ENCODE data around the gene PRDM16.

PRDM16 gene

GRCh38 chr1:3403388-3404231 lies 334.6 kb downstream of the PRDM16 start:
- H3K36me3 ChIP-seq (ENCODE audit: control insufficient read depth, insufficient read depth, low read length), result no peaks in the 10 kb centered on the region
- no peak overlapping the region for H3K4me3 ChIP-seq (ENCODE audit: low read length)
- no peak overlapping the region for H3K27ac ChIP-seq (ENCODE audit: low read depth, low read length)
- peaks cover 2% of the 10 kb centered on the region for H3K27me3 ChIP-seq (ENCODE audit: control insufficient read depth, insufficient read depth, low read length)
- no peaks in the 10 kb centered on the region for H3K4me1 ChIP-seq (ENCODE audit: control insufficient read depth, insufficient read depth, low read length)
- no peak overlapping the region for H3K9ac ChIP-seq (ENCODE audit: low read length)

GRCh38 chr1:3404301-3404700 lies 335.3 kb downstream of the PRDM16 start:
- H3K27me3 ChIP-seq (ENCODE audit: control insufficient read depth, insufficient read depth, low read length), result peaks cover 2% of the 10 kb centered on the region
- H3K27ac ChIP-seq (ENCODE audit: low read depth, low read length), result no peak overlapping the region
- no peaks in the 10 kb centered on the region for H3K36me3 ChIP-seq (ENCODE audit: control insufficient read depth, insufficient read depth, low read length)
- no peaks in the 10 kb centered on the region for H3K4me1 ChIP-seq (ENCODE audit: control insufficient read depth, insufficient read depth, low read length)
- no peak overlapping the region for H3K4me3 ChIP-seq (ENCODE audit: low read length)
- H3K9ac ChIP-seq (ENCODE audit: low read length), result no peak overlapping the region

- peaks cover 6% of the 10 kb centered on the region for H3K27me3 ChIP-seq (ENCODE audit: control insufficient read depth, insufficient read depth, low read length)
- no peaks in the 10 kb centered on the region for H3K4me1 ChIP-seq (ENCODE audit: control insufficient read depth, insufficient read depth, low read length)
- no peak overlapping the region for H3K27ac ChIP-seq (ENCODE audit: low read depth, low read length)
- H3K36me3 ChIP-seq (ENCODE audit: control insufficient read depth, insufficient read depth, low read length), result no peaks in the 10 kb centered on the region
- H3K9ac ChIP-seq (ENCODE audit: low read length), result no peak overlapping the region
- H3K4me3 ChIP-seq (ENCODE audit: low read length), result no peak overlapping the region
Observed at GRCh38 chr1:3404801-3405200, 335.8 kb downstream of the PRDM16 start.

- Histone ChIP-seq H3K36me3 (ENCODE audit: control insufficient read depth, insufficient read depth, low read length) (no peaks in the 10 kb centered on the region), H3K4me3 (ENCODE audit: low read length) (no peak overlapping the region), H3K9ac (ENCODE audit: low read length) (no peak overlapping the region), H3K27ac (ENCODE audit: low read depth, low read length) (no peak overlapping the region), H3K27me3 (ENCODE audit: control insufficient read depth, insufficient read depth, low read length) (peaks cover 6% of the 10 kb centered on the region), H3K4me1 (ENCODE audit: control insufficient read depth, insufficient read depth, low read length) (no peaks in the 10 kb centered on the region)
Observed at GRCh38 chr1:3405491-3405890, 336.5 kb downstream of the PRDM16 start.

DNA sequence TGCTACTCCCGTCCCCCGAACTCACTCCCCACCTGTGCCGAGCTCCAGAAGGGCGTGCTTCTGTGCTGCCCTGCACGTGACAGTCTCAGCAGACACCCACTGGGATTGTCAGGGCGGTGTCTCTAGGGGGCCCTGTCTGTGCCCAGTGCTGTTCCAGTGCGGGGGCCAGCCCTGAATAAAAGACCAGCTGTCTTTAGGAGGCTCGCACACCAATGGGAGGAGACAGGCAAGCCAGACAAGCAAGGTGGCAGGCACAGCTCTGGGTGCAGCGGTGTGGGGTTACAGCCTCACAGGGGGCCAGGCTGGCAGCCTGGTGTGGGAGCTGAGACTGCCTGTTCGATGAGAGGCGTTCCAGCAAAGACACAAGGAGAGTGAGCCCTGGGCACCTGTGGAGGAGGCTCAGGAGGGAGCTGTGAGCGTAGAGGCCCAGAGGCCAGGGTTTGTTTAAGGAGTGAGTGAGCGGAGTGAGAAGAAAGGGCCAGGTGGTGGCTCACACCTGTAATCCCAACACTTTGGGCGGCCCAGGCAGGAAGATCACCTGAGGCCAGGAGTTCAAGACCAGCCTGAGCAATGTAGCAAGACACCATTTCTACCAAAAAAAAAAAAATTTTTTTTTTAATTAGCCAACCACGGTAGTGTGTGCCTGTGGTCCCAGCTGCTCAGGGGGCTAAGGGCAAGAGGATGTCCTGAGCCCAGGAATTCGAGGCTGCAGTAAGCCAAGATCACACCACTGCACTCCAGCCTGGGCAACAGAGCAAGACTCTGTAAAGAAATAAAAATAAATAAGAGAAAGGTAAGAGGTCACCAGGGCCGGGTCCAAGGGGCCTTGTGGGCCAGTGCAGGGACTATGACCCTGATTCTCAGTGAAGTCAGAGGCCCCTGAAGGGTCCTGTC lies 337.2 kb downstream of the PRDM16 start:
- no peak overlapping the region for H3K27ac ChIP-seq (ENCODE audit: low read depth, low read length)
- peaks cover 6% of the 10 kb centered on the region for H3K27me3 ChIP-seq (ENCODE audit: control insufficient read depth, insufficient read depth, low read length)
- H3K4me1 ChIP-seq (ENCODE audit: control insufficient read depth, insufficient read depth, low read length), result no peaks in the 10 kb centered on the region
- H3K36me3 ChIP-seq (ENCODE audit: control insufficient read depth, insufficient read depth, low read length), result no peaks in the 10 kb centered on the region
- no peak overlapping the region for H3K9ac ChIP-seq (ENCODE audit: low read length)
- no peak overlapping the region for H3K4me3 ChIP-seq (ENCODE audit: low read length)

- no peak overlapping the region for H3K27ac ChIP-seq (ENCODE audit: low read depth, low read length)
- H3K4me1 ChIP-seq (ENCODE audit: control insufficient read depth, insufficient read depth, low read length), result no peaks in the 10 kb centered on the region
- no peaks in the 10 kb centered on the region for H3K36me3 ChIP-seq (ENCODE audit: control insufficient read depth, insufficient read depth, low read length)
- H3K9ac ChIP-seq (ENCODE audit: low read length), result no peak overlapping the region
- no peak overlapping the region for H3K4me3 ChIP-seq (ENCODE audit: low read length)
- peaks cover 6% of the 10 kb centered on the region for H3K27me3 ChIP-seq (ENCODE audit: control insufficient read depth, insufficient read depth, low read length)
Observed at GRCh38 chr1:3407021-3407420, 338.0 kb downstream of the PRDM16 start.

GRCh38 chr1:3408751-3409266 lies 339.8 kb downstream of the PRDM16 start:
- no peak overlapping the region for H3K9ac ChIP-seq (ENCODE audit: low read length)
- no peak overlapping the region for H3K27ac ChIP-seq (ENCODE audit: low read depth, low read length)
- no peaks in the 10 kb centered on the region for H3K4me1 ChIP-seq (ENCODE audit: control insufficient read depth, insufficient read depth, low read length)
- no peak overlapping the region for H3K4me3 ChIP-seq (ENCODE audit: low read length)
- peaks cover 4% of the 10 kb centered on the region for H3K27me3 ChIP-seq (ENCODE audit: control insufficient read depth, insufficient read depth, low read length)
- no peaks in the 10 kb centered on the region for H3K36me3 ChIP-seq (ENCODE audit: control insufficient read depth, insufficient read depth, low read length)

GRCh38 chr1:3409366-3410141 lies 340.6 kb downstream of the PRDM16 start:
- Histone ChIP-seq H3K4me3 (ENCODE audit: low read length) (no peak overlapping the region), H3K9ac (ENCODE audit: low read length) (no peak overlapping the region), H3K36me3 (ENCODE audit: control insufficient read depth, insufficient read depth, low read length) (no peaks in the 10 kb centered on the region), H3K27ac (ENCODE audit: low read depth, low read length) (no peak overlapping the region), H3K27me3 (ENCODE audit: control insufficient read depth, insufficient read depth, low read length) (peaks cover 4% of the 10 kb centered on the region), H3K4me1 (ENCODE audit: control insufficient read depth, insufficient read depth, low read length) (no peaks in the 10 kb centered on the region)

DNA sequence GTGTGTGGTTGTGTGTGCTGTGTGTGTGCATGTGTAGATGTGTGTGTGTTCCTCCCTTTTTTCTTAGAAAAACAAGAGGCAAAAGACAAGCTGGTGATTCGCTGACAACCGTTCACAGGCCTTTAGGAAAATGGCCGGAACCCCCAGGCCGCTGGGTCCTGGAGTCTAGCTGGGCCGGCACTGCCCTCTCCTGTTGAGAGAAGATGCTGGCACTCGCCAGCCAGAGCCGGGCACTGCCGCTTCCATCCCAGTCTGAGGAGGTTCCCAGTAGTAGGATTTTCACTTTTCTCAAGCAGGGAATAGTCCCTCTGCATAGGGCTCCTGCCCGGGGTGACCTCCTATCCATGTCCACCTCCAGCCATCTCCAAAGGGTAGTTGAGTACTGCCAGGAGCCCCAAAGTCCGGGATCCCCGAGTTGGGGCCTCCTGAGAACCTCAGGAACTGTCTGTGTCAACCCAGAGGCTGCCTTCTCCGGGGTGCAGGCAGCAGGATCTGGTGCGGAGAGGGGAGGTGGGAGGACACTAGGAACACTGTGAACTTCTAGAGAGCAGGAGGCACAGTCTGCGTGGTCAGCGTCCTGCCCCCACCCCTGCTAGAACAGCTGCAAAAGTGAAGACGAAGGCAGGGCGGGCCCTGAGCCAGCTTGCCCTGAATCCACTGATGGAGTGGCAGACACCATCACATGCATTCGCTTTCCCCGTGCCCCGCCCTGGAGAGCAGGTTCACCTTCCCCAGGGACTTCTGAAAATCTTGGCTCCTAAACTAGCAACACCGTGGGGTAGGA lies 341.3 kb downstream of the PRDM16 start:
- Histone ChIP-seq H3K36me3 (ENCODE audit: control insufficient read depth, insufficient read depth, low read length) (no peaks in the 10 kb centered on the region), H3K4me1 (ENCODE audit: control insufficient read depth, insufficient read depth, low read length) (no peaks in the 10 kb centered on the region), H3K4me3 (ENCODE audit: low read length) (no peak overlapping the region), H3K9ac (ENCODE audit: low read length) (no peak overlapping the region), H3K27ac (ENCODE audit: low read depth, low read length) (no peak overlapping the region), H3K27me3 (ENCODE audit: control insufficient read depth, insufficient read depth, low read length) (peaks cover 4% of the 10 kb centered on the region)

GRCh38 chr1:3411806-3412205 lies 342.8 kb downstream of the PRDM16 start:
- no peaks in the 10 kb centered on the region for H3K36me3 ChIP-seq (ENCODE audit: control insufficient read depth, insufficient read depth, low read length)
- H3K9ac ChIP-seq (ENCODE audit: low read length), result no peak overlapping the region
- peaks cover 4% of the 10 kb centered on the region for H3K27me3 ChIP-seq (ENCODE audit: control insufficient read depth, insufficient read depth, low read length)
- no peak overlapping the region for H3K27ac ChIP-seq (ENCODE audit: low read depth, low read length)
- no peaks in the 10 kb centered on the region for H3K4me1 ChIP-seq (ENCODE audit: control insufficient read depth, insufficient read depth, low read length)
- no peak overlapping the region for H3K4me3 ChIP-seq (ENCODE audit: low read length)

DNA sequence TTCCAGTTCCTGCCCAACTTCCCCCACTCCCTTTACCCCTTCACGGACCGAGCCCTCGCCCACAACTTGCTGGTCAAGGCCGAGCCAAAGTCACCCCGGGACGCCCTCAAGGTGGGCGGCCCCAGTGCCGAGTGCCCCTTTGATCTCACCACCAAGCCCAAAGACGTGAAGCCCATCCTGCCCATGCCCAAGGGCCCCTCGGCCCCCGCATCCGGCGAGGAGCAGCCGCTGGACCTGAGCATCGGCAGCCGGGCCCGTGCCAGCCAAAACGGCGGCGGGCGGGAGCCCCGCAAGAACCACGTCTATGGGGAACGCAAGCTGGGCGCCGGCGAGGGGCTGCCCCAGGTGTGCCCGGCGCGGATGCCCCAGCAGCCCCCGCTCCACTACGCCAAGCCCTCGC lies 343.4 kb downstream of the PRDM16 start:
- Histone ChIP-seq H3K9ac (ENCODE audit: low read length) (no peak overlapping the region), H3K36me3 (ENCODE audit: control insufficient read depth, insufficient read depth, low read length) (no peaks in the 10 kb centered on the region), H3K27me3 (ENCODE audit: control insufficient read depth, insufficient read depth, low read length) (peaks cover 4% of the 10 kb centered on the region), H3K4me1 (ENCODE audit: control insufficient read depth, insufficient read depth, low read length) (no peaks in the 10 kb centered on the region), H3K27ac (ENCODE audit: low read depth, low read length) (no peak overlapping the region), H3K4me3 (ENCODE audit: low read length) (no peak overlapping the region)

All from rectal smooth muscle tissue (tissue), 1 donor.